Measurements from ENCODE around the gene GHRHR.

Gene GHRHR

DNA sequence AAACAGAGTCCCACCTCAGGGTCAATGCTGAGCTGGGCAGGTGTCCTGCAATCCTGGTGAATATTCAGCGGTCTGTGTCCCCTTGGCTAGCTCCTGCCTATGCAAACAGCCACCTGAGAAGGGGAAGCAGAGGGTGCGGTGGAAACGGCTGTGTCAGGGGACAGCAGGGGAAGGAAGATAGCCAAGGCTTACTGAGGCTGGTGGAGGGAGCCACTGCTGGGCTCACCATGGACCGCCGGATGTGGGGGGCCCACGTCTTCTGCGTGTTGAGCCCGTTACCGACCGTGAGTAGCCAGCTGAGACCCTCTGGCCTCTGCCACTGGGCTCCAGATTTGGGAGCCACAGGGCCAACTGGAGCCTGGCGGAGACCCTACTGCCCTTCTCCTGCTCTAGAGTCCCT lies at the start of gene GHRHR:
GHRHR (plus strand) TSS at position 112 of the 400 bp plus-strand sequence; CDS start at position 228, 116 bp downstream.
- no peak for DNase-seq (ENCODE audit: low read depth)

DNA sequence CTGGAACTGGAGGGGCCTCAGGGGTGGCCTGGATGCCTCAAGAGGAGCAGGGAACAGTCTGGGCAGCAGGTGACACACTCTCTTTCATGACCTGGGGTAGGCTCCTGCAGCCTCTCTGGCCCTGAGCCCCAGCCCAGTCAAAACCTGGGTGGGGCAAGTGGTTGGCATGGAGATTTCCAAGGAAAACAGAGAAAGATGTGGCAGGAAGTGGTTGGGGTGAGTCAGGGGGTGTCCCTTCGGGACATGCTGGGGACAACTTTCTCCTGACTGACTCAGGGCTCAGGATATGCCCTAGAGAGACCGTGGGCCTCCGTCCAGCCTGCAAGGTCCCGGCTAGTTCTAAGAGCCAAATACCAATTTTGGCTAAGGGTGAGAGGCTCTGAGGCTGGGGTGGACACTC lies 49.2 kb upstream of the GHRHR start:
- DNase-seq (ENCODE audit: low read depth): no peak

DNA sequence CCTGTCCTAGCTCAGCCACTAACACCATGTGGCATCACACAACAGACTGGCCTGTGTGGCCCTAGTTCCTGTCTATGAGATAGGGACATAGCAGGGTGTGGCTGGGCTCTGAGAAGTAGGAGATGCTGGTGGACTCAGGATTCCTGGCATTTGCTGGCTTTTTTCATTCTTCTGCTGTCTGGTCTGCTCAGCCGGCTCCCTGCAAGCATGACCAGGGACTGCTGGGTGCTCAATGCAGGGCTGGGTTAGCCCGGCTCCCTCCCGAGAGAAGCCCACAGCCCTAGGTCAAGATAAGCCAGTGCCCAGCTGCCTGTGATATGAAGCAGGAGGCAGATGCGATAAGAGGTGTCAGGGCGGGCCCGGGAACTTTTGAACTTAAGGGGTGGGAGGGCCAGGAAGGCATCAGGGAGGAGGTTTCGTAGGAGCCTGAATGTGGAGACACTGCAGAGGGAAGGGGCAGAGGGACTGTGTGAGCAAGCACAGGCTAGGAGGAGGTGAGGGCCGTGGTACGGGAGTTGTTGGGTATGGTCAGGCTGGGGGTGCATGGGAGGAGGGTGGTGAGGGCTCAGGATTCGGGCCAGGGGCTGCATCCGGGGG lies 48.6 kb upstream of the GHRHR start:
- no peak for DNase-seq (ENCODE audit: low read depth)

DNA sequence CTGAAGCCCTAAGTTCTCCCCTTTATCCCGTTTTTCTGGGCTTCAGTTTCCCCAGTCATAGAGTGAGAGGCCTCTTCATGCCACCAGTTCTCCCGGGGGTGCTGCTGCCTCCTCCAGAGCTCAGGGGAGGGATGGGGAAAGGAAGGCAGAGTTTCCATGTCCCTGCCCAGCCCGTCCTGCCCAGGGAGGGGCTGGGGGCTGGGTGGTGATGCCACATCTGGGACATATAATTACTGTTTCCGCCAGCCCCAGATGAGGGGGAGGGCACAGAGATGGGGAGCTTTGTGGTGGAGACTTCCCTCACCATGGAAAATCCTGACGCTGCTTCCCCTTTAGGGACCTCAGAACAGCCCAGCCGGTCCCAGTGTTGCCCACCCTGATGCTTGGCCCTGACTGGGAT lies 48.0 kb upstream of the GHRHR start:
- no peak for DNase-seq (ENCODE audit: low read depth)

DNA sequence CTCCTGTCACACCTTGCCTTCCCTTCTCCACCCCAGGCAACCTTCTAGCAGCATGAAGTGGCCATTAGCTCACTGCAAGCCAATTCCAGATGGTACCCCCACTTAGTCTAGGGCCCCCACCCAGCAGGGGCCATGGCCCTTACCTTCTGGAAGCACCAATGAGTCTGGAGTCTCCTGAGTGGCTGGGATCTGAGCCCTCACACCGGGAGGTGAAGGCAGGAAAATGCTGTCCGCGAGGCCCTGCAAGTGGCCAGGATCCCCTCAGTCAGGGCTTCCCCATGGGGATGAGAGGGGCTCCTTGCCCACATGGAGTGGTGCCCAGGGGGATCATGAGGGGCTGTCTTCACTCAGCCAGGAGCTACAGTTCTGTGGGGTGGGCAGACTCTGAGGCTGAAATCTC lies 47.5 kb upstream of the GHRHR start:
- DNase-seq (ENCODE audit: low read depth): no peak

DNA sequence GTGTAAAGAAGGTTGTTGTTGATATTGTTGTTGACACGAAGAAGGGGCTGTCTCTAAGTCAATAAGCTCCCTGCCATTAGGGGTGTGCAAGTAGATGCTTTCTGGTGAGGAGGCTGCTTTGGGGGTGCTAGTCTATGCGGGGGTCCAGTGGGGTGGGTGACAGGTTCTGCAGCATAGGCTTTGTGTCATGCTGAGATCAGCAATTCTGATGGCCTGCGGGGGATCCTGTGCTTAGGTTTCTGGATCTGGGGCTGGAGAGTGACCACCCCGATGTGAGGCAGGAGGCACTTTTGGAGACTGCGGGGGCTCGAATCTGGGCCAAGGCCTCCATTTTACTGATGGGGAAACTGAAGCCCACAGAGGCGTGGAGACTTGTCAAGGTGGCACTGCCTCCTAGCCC lies 47.0 kb upstream of the GHRHR start:
- DNase-seq (ENCODE audit: low read depth): no peak

DNA sequence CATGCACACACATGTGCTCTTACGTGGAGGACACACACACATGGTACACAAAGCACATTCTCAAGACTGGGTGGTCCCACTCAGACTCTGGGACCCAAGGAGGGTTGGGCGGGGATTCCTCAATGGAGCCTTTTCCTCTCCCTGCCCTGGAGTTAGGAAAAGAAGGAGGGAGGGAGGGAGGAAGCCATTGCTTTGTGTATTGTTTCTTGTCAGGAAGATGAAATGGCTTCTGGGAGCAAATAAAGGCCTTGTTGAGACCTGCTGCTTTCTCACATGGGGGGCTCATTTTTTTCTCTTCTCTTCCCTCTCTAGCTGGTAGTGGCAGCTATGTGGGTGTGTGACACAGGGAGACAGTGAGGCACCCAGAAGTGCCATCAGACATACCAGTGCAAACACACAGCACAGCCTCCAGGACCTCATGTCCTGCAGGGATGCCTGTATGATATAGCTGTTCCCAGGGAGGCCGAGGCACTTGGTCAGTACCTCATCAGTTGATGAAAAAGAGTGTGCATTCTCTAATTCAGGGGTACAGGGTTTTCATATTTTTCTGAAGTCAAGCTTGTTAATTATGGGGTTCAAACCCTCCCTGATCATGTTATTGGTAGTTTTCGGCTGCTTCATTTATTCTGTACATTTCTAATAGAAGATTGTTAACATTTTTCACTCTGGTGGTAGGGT lies 46.4 kb upstream of the GHRHR start:
- DNase-seq (ENCODE audit: low read depth): no peak

DNA sequence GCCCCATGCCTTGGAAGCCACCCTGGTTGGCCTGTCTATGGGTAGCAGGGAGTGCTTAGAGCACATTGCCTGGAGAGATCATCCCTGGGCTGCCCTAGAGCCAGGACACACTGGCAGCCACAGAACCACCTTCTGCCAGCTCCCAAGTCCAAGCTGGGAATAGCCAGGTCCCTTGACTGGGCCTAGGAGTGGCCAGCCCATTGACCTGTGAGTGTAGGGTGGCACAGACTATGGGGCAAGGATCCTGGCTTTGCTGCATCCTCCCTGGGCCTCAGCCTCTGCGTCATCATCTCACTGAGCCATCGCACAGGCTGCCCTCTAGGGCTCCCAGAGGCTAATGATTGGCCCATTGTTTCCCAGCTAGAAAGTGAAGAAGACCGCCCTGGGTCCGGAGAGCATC lies 45.1 kb upstream of the GHRHR start:
- no peak for DNase-seq (ENCODE audit: low read depth)

DNA sequence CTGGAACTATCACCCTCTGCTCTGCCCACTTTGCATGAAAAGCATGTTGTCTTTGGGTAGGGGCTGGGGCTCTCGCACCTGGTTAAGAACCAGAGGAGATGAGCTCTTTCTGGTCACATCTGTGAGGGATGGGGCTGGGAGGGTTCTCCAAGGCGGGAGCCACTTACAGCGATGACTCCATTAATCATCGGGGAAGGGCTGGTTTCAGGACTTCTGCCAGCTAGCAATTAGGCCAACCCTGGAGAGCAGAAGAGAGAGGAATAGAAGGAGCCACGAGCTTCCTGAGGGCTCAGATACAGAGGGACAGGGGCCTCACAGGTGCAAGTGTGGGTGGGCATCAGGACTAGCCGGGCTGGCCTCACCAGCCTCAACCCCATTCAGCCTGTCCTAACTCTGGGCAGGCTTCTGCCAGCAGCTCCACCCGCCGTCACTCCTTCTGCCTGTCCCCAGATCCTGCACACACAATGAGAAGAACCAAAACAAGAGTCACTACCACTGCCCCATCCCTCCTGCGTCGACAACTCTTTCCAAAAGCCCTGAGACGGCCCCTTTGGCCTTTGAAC lies 43.7 kb upstream of the GHRHR start:
- DNase-seq (ENCODE audit: low read depth): no peak

DNA sequence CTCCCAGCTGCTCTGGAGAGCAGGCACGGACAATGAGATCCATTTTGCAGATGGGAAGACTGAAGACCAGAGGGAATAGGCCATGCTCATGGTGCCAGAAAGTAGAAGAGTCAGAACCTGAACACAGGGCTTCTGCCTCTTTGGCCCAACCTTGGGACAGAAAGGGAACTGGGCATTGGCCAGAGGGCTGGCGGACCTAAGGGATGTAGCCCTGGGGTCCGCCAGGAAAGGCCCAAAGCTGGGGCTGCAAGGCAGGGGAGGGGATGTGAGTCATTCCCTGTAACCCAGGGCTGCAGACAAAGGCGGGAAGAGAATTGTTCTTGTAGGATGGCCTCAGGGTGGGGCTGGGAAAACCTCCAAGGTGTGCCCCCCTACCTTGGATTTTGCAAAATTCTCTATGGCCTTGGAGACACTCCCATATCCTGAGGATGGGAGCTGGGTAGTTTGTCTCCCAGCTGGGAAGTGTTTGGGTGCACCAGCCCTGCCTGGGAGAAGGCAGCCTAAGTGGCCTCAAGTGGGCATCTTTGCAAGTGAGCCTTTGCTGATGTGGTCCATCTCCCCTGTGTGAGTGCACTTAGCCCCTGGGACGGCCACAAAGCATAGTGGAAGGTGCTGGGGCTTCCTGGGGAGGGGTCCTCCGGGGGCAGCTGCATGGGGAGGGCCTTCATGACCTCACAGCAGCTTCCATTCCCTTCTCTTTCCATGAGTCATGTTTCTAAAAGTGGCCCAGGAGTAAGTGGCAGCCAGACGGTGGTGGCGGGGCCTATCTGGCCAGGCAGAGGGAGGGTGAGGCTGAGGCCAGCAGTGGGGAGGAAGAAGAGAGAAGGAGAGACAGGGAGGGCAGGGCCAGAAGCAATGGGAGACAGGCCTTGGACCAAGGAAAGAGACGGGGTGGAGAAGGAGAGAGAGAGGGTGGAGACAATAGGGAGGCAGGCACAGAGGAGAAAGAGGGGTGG lies 42.9 kb upstream of the GHRHR start:
- DNase-seq (ENCODE audit: low read depth): no peak

DNA sequence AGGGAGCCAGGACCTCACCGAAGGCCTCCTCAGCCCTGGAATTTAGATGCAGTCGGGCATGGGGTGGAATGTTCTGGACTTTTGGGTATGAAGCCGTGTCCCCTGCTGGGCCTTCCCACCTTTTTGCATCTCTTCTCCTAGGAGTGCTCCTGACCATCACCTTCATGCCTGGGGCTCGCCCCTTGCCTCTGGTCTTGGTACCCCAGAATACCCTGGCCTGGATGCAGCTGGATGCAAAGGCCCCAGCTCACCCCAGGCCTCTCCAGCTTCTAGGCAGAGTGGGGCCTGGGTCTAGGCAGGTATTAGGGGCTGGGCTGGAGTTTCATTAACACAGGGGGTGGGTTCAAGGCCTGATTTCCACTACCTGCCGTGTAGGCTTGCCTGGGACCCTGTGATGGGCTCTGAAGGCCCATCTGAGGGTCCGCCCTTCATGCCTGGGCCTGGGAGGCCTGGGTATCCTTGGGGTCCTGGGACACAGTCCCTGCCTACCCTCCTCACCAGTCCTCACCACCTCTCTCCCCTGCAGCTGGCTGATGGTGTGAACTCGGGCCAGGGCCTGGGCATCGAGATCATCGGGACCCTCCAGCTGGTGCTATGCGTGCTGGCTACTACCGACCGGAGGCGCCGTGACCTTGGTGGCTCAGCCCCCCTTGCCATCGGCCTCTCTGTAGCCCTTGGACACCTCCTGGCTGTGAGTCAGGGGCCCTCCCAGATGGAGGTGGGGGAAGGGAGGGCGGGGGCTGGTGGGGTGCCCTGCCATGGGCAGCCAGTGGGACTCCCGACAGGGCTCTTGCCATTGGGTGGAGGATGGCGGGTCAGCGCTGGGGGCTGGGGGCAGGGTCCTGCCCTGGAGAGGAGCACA lies 42.0 kb upstream of the GHRHR start:
- DNase-seq (ENCODE audit: low read depth): no peak

DNA sequence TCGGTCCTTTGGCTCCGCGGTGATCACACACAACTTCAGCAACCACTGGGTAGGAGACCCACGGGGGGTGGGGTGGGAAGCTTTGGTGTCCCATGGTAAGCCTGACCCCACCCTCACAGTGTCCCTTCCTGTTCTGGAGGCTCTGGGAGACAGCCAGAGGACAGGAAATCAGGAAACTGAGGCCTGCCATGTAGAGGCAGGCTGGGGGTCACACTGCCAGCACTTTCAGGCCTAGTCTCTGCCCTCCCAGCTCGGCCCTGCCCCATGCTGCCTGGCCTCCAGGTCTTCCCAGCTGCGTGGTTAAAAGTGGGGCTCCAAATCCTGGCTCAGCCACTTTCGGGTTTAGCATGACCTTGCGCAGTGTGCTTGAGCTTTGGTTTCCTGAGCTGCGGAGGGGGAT lies 41.2 kb upstream of the GHRHR start:
- no peak for DNase-seq (ENCODE audit: low read depth)

DNA sequence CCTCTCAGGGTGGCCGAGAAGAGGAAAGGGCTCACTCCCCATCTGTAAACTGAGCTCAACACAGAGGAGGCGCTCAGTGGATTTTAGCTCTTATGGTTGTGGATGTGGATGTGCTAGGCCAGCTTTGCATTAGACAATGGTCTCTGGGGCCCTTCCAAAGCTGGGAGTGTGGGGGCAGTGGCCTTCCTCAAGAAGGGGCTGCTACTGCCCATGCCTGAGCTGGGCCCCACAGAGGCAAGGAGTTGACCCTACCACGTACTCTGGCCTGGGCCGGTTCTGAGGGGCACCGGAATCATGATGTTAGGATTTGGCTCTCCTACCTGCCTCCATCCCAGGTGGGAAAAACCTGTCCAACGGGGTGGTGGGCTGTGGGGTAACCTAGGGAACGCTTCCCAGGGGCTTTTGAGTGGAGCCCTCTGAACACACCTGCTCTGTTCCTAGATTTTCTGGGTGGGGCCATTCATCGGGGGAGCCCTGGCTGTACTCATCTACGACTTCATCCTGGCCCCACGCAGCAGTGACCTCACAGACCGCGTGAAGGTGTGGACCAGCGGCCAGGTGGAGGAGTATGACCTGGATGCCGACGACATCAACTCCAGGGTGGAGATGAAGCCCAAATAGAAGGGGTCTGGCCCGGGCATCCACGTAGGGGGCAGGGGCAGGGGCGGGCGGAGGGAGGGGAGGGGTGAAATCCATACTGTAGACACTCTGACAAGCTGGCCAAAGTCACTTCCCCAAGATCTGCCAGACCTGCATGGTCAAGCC lies 40.6 kb upstream of the GHRHR start:
- no peak for DNase-seq (ENCODE audit: low read depth)

DNA sequence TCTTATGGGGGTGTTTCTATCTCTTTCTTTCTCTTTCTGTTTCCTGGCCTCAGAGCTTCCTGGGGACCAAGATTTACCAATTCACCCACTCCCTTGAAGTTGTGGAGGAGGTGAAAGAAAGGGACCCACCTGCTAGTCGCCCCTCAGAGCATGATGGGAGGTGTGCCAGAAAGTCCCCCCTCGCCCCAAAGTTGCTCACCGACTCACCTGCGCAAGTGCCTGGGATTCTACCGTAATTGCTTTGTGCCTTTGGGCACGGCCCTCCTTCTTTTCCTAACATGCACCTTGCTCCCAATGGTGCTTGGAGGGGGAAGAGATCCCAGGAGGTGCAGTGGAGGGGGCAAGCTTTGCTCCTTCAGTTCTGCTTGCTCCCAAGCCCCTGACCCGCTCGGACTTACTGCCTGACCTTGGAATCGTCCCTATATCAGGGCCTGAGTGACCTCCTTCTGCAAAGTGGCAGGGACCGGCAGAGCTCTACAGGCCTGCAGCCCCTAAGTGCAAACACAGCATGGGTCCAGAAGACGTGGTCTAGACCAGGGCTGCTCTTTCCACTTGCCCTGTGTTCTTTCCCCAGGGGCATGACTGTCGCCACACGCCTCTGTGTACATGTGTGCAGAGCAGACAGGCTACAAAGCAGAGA lies 39.9 kb upstream of the GHRHR start:
- no peak for DNase-seq (ENCODE audit: low read depth)

DNA sequence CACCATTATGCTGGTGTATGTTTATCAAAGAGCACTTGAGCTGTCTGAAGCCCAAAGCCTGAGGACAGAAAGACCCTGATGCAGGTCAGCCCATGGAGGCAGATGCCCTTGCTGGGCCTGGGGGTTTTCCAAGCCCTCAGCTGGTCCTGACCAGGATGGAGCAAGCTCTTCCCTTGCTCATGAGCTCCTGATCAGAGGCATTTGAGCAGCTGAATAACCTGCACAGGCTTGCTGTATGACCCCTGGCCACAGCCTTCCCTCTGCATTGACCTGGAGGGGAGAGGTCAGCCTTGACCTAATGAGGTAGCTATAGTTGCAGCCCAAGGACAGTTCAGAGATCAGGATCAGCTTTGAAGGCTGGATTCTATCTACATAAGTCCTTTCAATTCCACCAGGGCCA lies 39.1 kb upstream of the GHRHR start:
- no peak for DNase-seq (ENCODE audit: low read depth)

DNA sequence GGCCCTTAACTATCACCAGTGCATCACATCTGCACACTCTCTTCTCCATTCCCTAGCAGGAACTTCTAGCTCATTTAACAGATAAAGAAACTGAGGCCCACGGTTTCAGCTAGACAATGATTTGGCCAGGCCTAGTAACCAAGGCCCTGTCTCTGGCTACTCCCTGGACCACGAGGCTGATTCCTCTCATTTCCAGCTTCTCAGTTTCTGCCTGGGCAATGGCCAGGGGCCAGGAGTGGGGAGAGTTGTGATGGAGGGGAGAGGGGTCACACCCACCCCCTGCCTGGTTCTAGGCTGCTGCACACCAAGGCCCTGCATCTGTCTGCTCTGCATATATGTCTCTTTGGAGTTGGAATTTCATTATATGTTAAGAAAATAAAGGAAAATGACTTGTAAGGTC lies 38.6 kb upstream of the GHRHR start:
- no peak for DNase-seq (ENCODE audit: low read depth)

DNA sequence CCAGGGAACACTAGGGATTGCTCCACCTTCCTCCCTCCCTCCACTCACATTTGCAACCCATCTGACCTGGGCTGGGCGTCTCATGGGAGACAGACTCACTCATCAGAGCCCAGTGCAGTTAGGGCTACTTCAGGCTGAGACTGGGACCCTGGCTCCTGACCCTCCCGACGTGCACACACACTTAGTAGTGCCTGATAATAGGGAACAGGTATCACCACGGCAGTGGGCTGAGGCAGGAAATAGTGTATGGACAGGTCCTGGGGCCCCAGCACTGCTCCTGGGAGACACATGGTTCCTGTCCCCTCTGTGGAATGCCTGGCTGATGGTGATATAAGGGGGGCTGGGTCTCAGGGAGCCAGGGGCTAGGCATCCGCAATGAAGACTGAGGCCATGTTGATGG lies 37.8 kb upstream of the GHRHR start:
- DNase-seq (ENCODE audit: low read depth): no peak

DNA sequence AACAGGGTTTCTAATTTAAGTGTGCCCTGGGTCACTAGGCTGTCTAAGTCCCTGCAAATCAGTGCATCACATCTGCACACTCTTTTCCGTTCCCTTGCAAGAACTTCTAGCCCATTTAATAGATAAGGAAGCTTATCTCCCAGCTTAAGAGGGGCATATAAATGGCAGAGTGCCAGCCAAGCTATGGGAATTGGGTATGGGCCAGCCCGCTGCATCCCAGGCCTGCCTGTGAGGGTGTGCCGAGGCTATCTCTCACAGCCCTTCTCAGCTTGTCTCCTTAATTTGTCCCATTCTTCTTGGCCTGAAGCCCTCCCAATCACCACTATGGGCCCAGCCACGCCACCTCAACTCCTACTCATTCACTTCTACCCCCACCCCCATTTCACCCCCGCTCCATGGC lies 37.4 kb upstream of the GHRHR start:
- DNase-seq (ENCODE audit: low read depth): no peak

DNA sequence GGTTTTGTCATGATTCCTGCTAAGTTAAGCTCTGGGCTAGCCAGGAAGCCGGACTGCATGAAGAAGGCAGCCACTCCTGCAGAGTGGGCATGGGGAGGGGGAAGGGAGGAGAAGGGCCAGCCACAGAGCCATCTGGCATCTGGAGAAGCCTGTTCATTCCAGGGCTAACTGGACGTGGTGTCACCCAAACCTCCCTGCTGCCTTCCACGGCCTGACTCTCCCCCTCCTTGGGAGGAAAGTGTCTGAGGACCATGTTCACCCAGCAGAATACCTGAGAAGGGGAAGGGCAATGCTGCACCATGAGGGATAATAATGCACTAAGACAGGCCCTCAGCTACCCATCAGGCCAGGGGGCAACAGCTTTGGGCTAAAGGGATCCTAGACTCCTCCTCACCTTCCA lies 36.7 kb upstream of the GHRHR start:
- no peak for DNase-seq (ENCODE audit: low read depth)

DNA sequence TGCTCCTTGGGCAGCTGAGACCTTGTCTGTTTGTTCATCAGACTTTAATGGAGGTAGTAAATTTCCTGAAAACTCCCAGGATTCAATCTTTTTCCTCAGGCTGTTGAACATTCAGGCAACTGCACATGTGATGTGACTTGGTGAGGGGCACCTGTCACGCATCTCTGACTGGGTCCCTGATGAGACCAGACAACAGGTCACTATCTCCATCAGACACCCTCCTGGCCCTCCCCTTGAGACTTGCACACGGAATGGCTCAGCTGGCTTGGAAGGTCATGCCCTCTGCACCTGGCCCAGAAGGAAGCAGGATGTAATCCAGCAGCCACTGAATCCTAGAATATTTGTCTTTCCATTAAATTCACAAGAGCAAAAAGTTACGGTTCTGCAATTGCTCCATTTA lies 36.2 kb upstream of the GHRHR start:
- no peak for DNase-seq (ENCODE audit: low read depth)
